Neural crest cell (in vitro differentiated cells): ENCODE results near the gene SEPTIN5. TPM values are rescaled to one million over a fixed set of nuclear protein-coding genes. Genes with fewer than 3 reads are reported as not detected.

Experiments
- DNase-seq: peaks from one replicate; pipeline ENCODE4 v3.0.0; 2021; ENCODE audit warnings: low read depth, mixed read lengths, low spot score
- H3K27ac Mint-ChIP-seq: one replicate; pipeline ENCODE4 v1.8.0; 2021; ENCODE audit warnings: mild to moderate bottlenecking, mixed read lengths; ENCODE audit not compliant: unreplicated experiment
- H3K27me3 Mint-ChIP-seq: 2 replicates; pipeline ENCODE4 v1.8.0; 2021; ENCODE audit warnings: low read depth, mild to moderate bottlenecking, mixed read lengths
- H3K36me3 Mint-ChIP-seq: 2 replicates; pipeline ENCODE4 v1.8.0; 2021; ENCODE audit warnings: low read depth, mild to moderate bottlenecking, mixed read lengths
- H3K4me1 Mint-ChIP-seq: 2 replicates; pipeline ENCODE4 v1.8.0; 2021; ENCODE audit warnings: mixed read lengths
- H3K4me3 Mint-ChIP-seq: one replicate; pipeline ENCODE4 v1.8.0; 2021; ENCODE audit warnings: mild to moderate bottlenecking, mixed read lengths
- H3K9me3 Mint-ChIP-seq: 2 replicates; pipeline ENCODE4 v1.8.0; 2021; ENCODE audit warnings: mixed read lengths
- total RNA-seq: library from RNA; stranded (reverse); gene quantifications from 2 replicates; pipeline ENCODE4 v1.2.1, GENCODE V29; 2021
- TF ChIP-seq, protein P1 (sequence below): fragments of 200-600 bp; sonication (generic); conservative IDR thresholded peaks from 2 replicates; pipeline ENCODE4 v1.5.0; 2021; ENCODE audit warnings: antibody characterized with exemption, mild to moderate bottlenecking

Gene SEPTIN5
- total RNA-seq, 1 donor from 2014 or later: 30.2 TPM

DNA sequence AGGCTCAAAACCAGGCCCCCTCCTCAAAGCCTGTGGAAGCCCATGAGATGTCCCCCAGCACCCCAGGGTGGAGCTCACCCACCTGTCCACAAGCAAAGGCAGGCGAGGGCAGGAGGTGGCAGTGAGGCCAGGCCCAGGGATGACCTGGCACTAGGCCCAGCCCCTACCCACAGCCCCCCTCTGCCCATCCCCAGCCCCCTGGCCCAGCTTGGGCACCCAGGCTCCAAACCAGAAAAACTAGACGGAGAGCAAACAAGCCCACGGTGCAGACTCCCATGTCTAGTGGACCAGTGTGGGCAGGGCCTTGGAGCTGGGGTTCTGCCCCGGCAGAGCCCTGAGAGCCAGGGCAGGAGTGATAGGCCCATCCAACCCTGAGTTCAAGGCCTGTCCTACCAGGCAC lies 29.3 kb downstream of the SEPTIN5 start:
- Mint-ChIP-seq H3K9me3 (no peaks in the 10 kb centered on the region), H3K4me1 (no peaks in the 10 kb centered on the region), H3K27ac (no peak overlapping the region), H3K27me3 (peaks cover 2% of the 10 kb centered on the region), H3K36me3 (no peaks in the 10 kb centered on the region), H3K4me3 (no peak overlapping the region)
- DNase-seq: no peak
- TF ChIP-seq, protein P1, sequence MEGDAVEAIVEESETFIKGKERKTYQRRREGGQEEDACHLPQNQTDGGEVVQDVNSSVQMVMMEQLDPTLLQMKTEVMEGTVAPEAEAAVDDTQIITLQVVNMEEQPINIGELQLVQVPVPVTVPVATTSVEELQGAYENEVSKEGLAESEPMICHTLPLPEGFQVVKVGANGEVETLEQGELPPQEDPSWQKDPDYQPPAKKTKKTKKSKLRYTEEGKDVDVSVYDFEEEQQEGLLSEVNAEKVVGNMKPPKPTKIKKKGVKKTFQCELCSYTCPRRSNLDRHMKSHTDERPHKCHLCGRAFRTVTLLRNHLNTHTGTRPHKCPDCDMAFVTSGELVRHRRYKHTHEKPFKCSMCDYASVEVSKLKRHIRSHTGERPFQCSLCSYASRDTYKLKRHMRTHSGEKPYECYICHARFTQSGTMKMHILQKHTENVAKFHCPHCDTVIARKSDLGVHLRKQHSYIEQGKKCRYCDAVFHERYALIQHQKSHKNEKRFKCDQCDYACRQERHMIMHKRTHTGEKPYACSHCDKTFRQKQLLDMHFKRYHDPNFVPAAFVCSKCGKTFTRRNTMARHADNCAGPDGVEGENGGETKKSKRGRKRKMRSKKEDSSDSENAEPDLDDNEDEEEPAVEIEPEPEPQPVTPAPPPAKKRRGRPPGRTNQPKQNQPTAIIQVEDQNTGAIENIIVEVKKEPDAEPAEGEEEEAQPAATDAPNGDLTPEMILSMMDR: no peak

DNA sequence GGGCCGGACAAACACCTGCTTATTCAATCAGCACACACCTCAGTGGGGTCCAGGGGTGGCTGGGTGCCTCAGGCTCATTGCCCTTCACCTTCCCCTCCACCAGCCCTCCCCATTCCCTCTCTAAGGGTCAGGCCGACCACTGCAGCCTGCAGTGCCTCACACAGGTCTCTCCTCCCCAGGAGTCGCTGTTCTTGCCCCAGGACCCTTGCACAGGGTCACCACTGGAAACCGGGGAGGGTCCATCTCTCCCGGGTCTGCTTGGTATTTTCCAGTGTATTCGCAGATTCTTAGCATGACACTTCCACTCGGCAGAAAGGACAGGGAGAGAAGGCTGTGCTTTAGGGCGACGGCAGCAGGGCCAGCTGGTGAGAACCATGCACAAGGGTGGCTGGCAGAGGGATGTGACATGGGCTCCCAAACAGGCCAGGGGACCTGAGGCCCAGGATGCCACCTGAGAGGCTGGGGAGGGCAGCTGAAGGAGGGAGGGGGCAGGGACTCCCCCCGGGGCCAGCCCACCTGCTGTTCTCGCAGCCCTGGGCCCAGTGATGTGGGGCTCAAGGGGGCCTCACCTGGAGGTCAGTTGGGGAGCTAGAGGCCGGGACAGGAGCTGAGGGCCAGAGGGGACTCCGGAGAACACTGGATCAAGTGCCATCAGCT lies 30.2 kb downstream of the SEPTIN5 start:
- no peaks in the 10 kb centered on the region for H3K9me3 Mint-ChIP-seq
- H3K27me3 Mint-ChIP-seq: peaks cover 2% of the 10 kb centered on the region
- no peak for DNase-seq
- H3K4me3 Mint-ChIP-seq: no peak overlapping the region
- H3K36me3 Mint-ChIP-seq: no peaks in the 10 kb centered on the region
- TF ChIP-seq, protein P1: no peak
- peaks cover 4% of the 10 kb centered on the region for H3K4me1 Mint-ChIP-seq
- no peak overlapping the region for H3K27ac Mint-ChIP-seq

DNA sequence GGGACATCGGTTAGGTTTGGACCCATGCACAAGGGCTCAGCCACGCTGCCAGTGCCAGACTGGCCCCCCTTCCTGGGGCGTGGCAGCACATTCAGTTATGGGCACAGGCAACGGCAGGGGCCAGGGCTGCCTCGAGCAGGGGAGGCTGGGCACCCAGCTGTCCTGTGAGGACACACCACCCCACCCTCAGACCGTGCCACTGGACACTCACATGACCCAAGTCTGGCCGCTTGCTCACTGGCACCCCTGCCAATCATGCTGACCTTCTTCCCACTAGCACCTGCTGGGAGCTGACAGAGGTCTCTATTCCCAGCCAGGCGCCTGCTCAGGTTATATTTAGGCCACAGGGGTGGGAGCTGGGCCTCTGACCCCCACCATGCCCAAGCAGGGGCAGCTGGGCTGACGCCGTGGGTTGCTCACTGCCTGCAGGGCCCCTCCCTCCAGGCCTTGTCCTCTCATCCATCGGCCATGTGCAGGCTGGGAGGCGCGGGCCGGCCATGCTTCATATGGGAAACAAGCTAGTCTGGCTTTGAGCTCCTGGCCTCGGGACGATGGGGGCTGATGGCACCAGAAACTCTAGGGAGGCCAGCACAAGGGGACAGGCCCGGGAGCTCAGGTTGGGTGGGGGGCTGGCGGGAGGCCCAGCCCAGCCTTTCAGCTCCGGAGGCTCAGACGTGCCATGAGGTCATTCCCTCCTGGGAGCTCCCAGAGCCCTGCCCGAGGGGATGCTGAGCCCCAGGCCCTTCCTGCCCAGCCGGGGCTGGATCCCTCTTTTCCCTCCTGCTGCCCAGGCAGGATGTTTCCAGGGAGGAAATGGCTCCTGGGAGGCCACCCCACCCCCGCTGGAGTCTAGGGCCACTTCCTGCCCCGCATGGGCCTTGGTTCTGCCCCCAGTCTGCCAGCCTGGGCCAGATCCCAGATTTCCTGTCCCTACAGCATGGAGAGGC lies 31.1 kb downstream of the SEPTIN5 start:
- DNase-seq: no peak
- Mint-ChIP-seq H3K4me3 (no peak overlapping the region), H3K4me1 (peaks cover 4% of the 10 kb centered on the region), H3K36me3 (no peaks in the 10 kb centered on the region), H3K27me3 (peaks cover 2% of the 10 kb centered on the region), H3K9me3 (no peaks in the 10 kb centered on the region), H3K27ac (no peak overlapping the region)
- TF ChIP-seq, protein P1: no peak

DNA sequence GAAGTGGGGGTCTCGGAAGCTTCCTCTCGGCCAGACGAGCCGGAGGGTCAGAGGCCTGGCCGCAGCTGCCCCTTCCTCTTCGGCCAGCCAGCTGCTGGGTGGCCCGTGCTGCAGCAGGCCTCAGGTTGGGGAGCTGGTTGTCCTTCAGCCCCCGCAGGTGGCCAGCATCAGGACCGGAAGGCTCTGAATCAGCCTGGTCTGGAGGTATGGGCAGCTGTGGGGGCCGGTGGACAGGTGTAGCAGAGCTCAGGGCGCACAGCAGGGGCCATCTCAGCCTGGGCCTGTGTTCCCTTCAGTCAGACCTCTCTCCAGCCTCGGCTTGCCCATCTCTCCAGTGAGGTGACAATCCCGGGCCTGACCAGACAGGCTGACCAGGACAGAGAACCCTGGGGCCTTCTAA lies 32.4 kb downstream of the SEPTIN5 start:
- TF ChIP-seq, protein P1: no peak
- Mint-ChIP-seq H3K4me3 (no peak overlapping the region), H3K9me3 (no peaks in the 10 kb centered on the region), H3K36me3 (no peaks in the 10 kb centered on the region), H3K4me1 (peaks cover 4% of the 10 kb centered on the region), H3K27ac (no peak overlapping the region), H3K27me3 (peaks cover 4% of the 10 kb centered on the region)
- DNase-seq: no peak

DNA sequence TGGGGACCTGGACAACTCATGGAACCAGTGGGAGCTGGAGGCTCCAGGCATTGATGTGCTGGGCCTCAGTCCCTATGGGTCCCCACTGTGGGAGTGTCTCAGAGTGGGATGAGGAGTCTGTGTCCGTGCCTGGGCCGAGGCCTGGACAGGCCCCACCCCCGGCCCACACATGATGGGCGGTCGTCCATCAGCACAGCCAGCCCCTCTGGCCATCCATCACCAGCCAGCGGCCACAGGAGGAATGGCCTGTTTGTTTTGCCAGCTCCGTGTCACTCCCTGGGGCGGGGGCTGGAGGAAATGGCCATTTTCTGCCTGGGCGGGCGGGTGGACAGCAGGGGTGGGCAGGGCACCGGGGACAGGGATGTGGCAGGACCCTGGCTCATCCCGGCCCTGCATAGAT lies 33.2 kb downstream of the SEPTIN5 start:
- no peak overlapping the region for H3K27ac Mint-ChIP-seq
- TF ChIP-seq, protein P1: no peak
- peaks cover 9% of the 10 kb centered on the region for H3K27me3 Mint-ChIP-seq
- H3K4me3 Mint-ChIP-seq: no peak overlapping the region
- DNase-seq: no peak
- peaks cover 4% of the 10 kb centered on the region for H3K4me1 Mint-ChIP-seq
- H3K36me3 Mint-ChIP-seq: no peaks in the 10 kb centered on the region
- no peaks in the 10 kb centered on the region for H3K9me3 Mint-ChIP-seq
